ENCODE measurements around the gene CRLF1.

Gene CRLF1

DNA sequence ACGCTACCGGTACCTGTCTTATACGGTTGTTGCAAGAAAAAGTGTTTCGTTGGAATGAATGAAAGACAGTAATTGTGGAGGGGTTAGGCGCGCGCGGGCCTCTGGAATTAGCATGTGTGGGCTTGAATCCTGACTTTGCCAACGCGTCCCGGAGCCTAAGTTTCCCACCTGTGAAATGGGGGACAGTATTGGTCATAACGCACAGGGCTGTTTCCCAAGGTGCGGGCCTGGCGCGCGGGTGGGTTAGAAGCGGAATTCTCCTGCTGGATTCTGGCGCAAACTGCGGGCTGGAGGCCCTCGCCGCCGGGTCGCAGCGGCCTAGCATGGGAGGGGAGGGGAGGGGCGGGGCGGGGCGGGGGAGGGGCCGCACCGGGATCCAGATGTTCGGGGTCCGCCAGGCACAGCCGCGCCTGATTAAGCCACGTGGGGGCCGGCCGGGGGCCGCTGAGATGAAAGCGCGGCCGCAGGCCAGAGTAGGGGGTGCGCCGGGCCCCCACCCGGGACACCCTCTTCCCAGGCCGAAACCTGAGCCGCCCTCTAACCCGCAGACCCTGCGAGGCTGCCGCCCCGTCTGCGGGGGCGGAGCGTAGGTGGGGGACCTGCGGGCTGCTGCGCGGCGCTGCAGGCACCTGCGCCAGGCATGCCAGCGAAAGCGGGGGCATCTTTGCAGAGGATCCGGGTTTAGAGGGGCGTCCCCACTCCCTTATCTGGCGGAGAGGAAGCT, 4.9 kb upstream of the CRLF1 start:
- Mint-ChIP-seq H3K9me3 (no peaks in the 10 kb centered on the region), H3K36me3 (ENCODE audit: low read depth) (no peaks in the 10 kb centered on the region), H3K4me3 (peak overlapping the region; percentile 82), H3K4me1 (peaks cover 46% of the 10 kb centered on the region), H3K27ac (no peak overlapping the region), H3K27me3 (ENCODE audit: low read depth, poor library complexity) (peaks cover 93% of the 10 kb centered on the region)
- TF ChIP-seq, protein P1, sequence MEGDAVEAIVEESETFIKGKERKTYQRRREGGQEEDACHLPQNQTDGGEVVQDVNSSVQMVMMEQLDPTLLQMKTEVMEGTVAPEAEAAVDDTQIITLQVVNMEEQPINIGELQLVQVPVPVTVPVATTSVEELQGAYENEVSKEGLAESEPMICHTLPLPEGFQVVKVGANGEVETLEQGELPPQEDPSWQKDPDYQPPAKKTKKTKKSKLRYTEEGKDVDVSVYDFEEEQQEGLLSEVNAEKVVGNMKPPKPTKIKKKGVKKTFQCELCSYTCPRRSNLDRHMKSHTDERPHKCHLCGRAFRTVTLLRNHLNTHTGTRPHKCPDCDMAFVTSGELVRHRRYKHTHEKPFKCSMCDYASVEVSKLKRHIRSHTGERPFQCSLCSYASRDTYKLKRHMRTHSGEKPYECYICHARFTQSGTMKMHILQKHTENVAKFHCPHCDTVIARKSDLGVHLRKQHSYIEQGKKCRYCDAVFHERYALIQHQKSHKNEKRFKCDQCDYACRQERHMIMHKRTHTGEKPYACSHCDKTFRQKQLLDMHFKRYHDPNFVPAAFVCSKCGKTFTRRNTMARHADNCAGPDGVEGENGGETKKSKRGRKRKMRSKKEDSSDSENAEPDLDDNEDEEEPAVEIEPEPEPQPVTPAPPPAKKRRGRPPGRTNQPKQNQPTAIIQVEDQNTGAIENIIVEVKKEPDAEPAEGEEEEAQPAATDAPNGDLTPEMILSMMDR (IDR thresholded peaks at IDR 0.05): no peak
- DNase-seq: peak; percentile 64

DNA sequence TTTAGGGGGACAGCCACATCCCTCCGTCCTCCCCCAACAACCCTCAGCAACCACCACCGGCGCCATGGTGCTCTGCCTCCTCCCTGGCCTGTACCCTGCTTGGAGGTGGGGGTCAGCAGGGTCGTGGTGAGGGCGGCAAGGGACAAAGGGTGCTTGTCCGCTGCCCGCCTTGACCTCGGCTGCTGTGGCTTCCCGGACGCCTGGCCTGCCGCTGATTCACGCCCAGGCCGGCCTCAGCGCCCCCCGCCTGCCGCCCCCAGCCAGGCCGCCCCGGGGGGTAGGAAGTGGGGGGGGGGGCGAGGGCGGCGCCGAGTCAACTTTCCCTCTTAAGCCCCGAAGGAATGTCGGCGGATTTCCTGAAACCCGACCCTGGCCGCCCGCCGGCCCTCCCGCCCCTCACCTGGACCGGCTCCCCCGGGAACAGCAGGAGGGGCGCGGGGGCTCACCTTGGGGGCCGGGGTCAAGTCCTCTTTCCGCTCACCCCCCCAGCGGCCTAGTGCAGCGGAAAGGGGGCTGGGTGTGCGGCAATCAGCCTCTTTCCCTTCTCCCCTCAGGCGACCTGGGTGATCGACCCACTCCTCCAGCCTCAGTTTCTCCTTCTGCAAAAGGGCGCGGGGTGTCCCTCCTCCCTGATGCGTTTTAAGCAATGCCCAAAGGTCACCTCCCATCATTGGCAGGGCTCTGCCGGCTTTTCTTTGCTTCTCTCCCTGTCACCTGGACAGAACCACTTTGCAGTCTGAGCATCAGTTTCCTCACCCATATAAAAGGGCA, 4.1 kb upstream of the CRLF1 start:
- peak; percentile 61 for DNase-seq
- H3K27ac Mint-ChIP-seq: no peak overlapping the region
- H3K36me3 Mint-ChIP-seq (ENCODE audit: low read depth): no peaks in the 10 kb centered on the region
- no peaks in the 10 kb centered on the region for H3K9me3 Mint-ChIP-seq
- TF ChIP-seq, protein P1 (IDR thresholded peaks at IDR 0.05): no peak
- H3K27me3 Mint-ChIP-seq (ENCODE audit: low read depth, poor library complexity): peaks cover 88% of the 10 kb centered on the region
- peak overlapping the region; percentile 77 for H3K4me3 Mint-ChIP-seq
- H3K4me1 Mint-ChIP-seq: peaks cover 46% of the 10 kb centered on the region

DNA sequence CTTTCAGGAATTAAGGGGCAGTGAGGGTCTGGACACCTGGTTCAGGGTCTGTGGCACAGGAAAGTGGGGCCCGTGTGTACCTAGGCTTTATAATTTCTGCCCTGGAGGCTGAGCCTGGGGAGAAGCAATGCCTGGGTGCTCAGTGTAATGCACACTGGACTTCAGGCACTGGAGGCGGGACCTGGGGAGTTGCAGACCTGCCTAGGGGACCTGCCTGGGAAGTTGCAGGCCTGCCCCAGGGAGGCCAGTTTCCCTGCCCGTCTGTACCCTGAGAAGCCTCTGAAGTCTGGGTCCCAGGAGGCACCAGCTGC, 3.6 kb upstream of the CRLF1 start:
- no peaks in the 10 kb centered on the region for H3K36me3 Mint-ChIP-seq (ENCODE audit: low read depth)
- H3K4me1 Mint-ChIP-seq: peaks cover 51% of the 10 kb centered on the region
- H3K4me3 Mint-ChIP-seq: no peak overlapping the region
- no peaks in the 10 kb centered on the region for H3K9me3 Mint-ChIP-seq
- peaks cover 88% of the 10 kb centered on the region for H3K27me3 Mint-ChIP-seq (ENCODE audit: low read depth, poor library complexity)
- TF ChIP-seq, protein P1 (IDR thresholded peaks at IDR 0.05): no peak
- no peak overlapping the region for H3K27ac Mint-ChIP-seq
- DNase-seq: no peak

DNA sequence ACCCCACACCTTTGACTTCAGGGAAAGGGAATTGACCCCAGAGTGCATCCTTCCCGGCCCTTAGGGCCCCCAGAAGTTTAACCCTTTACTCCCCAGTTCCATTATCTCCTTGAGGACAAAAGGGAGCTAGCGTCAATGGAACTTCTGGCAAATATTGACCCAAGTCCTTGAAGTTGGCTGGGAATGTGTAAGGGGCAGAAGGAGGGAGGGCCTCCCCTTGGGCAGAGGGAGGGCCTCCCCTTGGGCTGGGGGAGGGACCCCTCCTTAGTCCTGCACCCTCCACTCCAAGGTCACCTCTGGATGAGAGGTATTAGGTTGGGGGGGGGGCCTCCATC, 3.1 kb upstream of the CRLF1 start:
- no peak for DNase-seq
- peaks cover 88% of the 10 kb centered on the region for H3K27me3 Mint-ChIP-seq (ENCODE audit: low read depth, poor library complexity)
- no peaks in the 10 kb centered on the region for H3K36me3 Mint-ChIP-seq (ENCODE audit: low read depth)
- no peaks in the 10 kb centered on the region for H3K9me3 Mint-ChIP-seq
- TF ChIP-seq, protein P1 (IDR thresholded peaks at IDR 0.05): no peak
- peaks cover 56% of the 10 kb centered on the region for H3K4me1 Mint-ChIP-seq
- H3K27ac Mint-ChIP-seq: no peak overlapping the region
- no peak overlapping the region for H3K4me3 Mint-ChIP-seq

DNA sequence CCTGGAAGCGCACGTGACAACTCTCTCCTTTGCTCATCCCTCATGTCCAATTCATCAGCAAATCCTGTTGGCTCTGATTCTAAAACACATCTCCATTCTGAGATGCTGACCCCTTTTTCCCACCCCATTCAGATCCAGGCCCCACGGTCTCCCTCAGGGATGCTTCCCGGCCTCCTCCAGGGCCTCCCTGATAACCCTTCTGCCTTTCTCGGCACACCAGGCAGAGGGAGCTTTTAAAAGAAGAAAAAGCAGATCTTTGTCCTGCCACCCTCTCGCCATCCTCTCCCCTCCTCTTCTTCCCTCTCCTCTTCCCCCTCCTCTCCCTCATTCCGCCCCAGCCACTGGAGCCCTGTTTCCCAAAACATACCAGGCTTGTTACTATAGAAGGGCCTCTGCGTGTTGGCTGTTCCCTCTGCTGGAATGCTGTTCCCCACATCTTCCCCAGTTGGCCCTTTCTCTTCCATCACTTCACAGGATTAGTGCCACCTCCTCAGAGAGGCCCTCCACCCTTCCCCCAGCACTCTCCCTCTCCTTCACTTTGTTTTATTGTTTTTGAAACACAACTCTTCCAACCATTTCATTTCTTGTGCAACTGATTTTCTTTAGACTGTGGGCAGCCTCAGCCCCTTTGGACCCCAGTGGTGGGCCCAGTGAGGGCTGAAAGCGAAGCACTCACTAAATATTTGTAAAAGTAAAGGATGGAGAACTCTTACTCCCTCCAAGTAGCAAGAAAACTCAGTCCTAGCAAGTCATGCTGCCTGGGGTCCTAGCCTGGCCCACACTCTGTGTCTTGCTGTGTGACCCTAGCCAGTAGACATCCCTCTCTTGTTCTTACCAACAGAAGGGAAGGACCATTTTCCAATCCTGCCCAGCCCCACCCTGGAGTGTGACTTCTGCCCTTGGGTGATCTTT, 2.5 kb upstream of the CRLF1 start:
- peaks cover 56% of the 10 kb centered on the region for H3K4me1 Mint-ChIP-seq
- peak overlapping the region; percentile 33 for H3K4me3 Mint-ChIP-seq
- H3K9me3 Mint-ChIP-seq: no peaks in the 10 kb centered on the region
- TF ChIP-seq, protein P1 (IDR thresholded peaks at IDR 0.05): no peak
- H3K36me3 Mint-ChIP-seq (ENCODE audit: low read depth): no peaks in the 10 kb centered on the region
- peaks cover 88% of the 10 kb centered on the region for H3K27me3 Mint-ChIP-seq (ENCODE audit: low read depth, poor library complexity)
- H3K27ac Mint-ChIP-seq: no peak overlapping the region
- DNase-seq: no peak
